Activated CD8-positive, alpha-beta T cell treated with anti-CD3 and anti-CD28 coated beads for 36 hours (primary cell): ENCODE data around the gene MED26. TPM values are rescaled to one million over a fixed set of nuclear protein-coding genes. Genes with fewer than 3 reads are reported as not detected.

ENCODE experiments used
- ATAC-seq: fragments of 200-7000 bp; cut with Tn5 transposase; one replicate; pipeline ENCODE4 v1.10.0; 2021; ENCODE audit warnings: mild to moderate bottlenecking, moderate library complexity
- CTCF ChIA-PET: fragments of 350-600 bp; sonication (Branson Sonifier 250); formaldehyde crosslinking; loops from one replicate; lab custom pipeline; 2021; ENCODE audit warnings: antibody characterized with exemption; lab: Charles Lee
- POLR2A ChIA-PET: fragments of 350-600 bp; sonication (Branson Sonifier 250); formaldehyde crosslinking; loops from one replicate; lab custom pipeline; 2021; ENCODE audit warnings: antibody characterized with exemption; lab: Charles Lee
- DNase-seq: peaks from one replicate; pipeline ENCODE4 v3.0.0-alpha.2; 2020
- H3K27ac Mint-ChIP-seq: one replicate; pipeline ENCODE4 v1.8.0; 2021; ENCODE audit warnings: mild to moderate bottlenecking, mixed read lengths
- H3K27me3 Mint-ChIP-seq: one replicate; pipeline ENCODE4 v1.8.0; 2021; ENCODE audit warnings: mixed read lengths
- H3K36me3 Mint-ChIP-seq: one replicate; pipeline ENCODE4 v1.8.0; 2021; ENCODE audit warnings: low read depth, mixed read lengths
- H3K4me1 Mint-ChIP-seq: one replicate; pipeline ENCODE4 v1.8.0; 2021; ENCODE audit warnings: low read depth, mixed read lengths
- H3K4me3 Mint-ChIP-seq: one replicate; pipeline ENCODE4 v1.8.0; 2021; ENCODE audit warnings: mild to moderate bottlenecking, moderate library complexity, mixed read lengths
- H3K9me3 Mint-ChIP-seq: one replicate; pipeline ENCODE4 v1.8.0; 2021; ENCODE audit warnings: mixed read lengths
- intact Hi-C: fragments of 100-400 bp; cut with micrococcal nuclease; formaldehyde crosslinking; loops from one replicate; pipeline ENCODE4 v1.10.0; 2022
- total RNA-seq, 2 experiments: library from RNA; stranded (reverse); gene quantifications; one replicate each; pipeline ENCODE4 v1.2.3, GENCODE V29; 2021
- TF ChIP-seq, protein P1 (sequence below): fragments of 200-600 bp; IDR thresholded peaks from one replicate; pipeline ENCODE4 v1.8.0; 2022; ENCODE audit warnings: antibody characterized with exemption, mild to moderate bottlenecking

The MED26 gene
- total RNA-seq, 2 experiments from 2014 or later: 14.2 to 19.3 TPM

DNA sequence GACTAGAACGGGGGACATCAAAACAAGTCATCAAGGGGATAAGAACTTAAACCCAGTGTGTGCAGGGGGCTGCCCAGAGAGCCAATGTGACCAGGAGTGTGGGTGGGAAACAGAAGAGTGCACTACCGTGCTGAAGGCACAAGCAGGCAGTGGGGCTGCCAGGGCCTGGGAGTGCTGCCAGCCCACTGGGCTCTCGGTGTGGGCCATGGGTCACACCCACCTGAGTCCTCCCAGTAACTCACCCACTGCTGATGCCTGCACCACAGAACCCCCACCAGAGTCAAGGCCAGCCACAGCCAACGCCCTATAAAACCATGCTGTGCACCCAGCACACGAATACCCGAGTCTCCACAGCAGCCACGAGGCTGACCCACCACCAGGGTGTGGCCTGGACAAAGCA is 8.5 kb downstream of the MED26 start:
- Mint-ChIP-seq H3K27ac (no peak overlapping the region), H3K27me3 (no peaks in the 10 kb centered on the region), H3K4me1 (peaks cover 72% of the 10 kb centered on the region), H3K36me3 (peaks cover 8% of the 10 kb centered on the region), H3K9me3 (no peaks in the 10 kb centered on the region), H3K4me3 (no peak overlapping the region)
- POLR2A ChIA-PET: interaction anchor here (1.5 to 5.2 kb wide), 2 partner anchors 7 to 34 kb away, joined by 5 to 40 read pairs; partner anchors contain the start of gene MED26
- no peak for DNase-seq
- ATAC-seq: no peak
- intact Hi-C loops: no loop called here
- CTCF ChIA-PET: no interaction called here
- TF ChIP-seq, protein P1, sequence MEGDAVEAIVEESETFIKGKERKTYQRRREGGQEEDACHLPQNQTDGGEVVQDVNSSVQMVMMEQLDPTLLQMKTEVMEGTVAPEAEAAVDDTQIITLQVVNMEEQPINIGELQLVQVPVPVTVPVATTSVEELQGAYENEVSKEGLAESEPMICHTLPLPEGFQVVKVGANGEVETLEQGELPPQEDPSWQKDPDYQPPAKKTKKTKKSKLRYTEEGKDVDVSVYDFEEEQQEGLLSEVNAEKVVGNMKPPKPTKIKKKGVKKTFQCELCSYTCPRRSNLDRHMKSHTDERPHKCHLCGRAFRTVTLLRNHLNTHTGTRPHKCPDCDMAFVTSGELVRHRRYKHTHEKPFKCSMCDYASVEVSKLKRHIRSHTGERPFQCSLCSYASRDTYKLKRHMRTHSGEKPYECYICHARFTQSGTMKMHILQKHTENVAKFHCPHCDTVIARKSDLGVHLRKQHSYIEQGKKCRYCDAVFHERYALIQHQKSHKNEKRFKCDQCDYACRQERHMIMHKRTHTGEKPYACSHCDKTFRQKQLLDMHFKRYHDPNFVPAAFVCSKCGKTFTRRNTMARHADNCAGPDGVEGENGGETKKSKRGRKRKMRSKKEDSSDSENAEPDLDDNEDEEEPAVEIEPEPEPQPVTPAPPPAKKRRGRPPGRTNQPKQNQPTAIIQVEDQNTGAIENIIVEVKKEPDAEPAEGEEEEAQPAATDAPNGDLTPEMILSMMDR: no peak

DNA sequence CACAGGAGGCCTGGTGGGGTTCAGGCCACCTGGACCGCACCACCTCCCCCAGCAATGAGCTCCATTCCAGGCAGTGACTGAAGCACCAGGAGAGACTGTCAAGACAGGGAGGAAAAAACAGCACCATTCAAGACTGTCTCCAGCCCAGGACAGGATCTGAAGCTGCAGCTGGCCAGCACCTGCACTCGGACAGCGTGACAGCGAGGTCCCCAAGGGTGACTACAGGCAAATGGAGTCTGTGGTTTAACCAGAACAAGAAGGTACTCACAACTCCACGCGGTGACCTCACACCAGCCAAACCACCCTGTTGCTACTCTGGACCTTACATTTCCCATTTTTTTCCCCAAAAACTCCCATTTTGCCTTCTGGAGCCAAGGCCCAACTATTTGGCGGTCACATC is 9.8 kb downstream of the MED26 start:
- Mint-ChIP-seq H3K4me3 (no peak overlapping the region), H3K27ac (no peak overlapping the region), H3K27me3 (no peaks in the 10 kb centered on the region), H3K9me3 (no peaks in the 10 kb centered on the region), H3K4me1 (peaks cover 66% of the 10 kb centered on the region), H3K36me3 (peaks cover 1% of the 10 kb centered on the region)
- ChIA-PET CTCF (interaction anchor here (1.4 kb wide), 1 partner anchor 9 kb away, joined by 3 read pairs; no protein-coding TSS in a partner anchor), POLR2A (interaction anchor here (0.7 to 5.2 kb wide), 5 partner anchors 8 to 52 kb away, joined by 3 to 40 read pairs (median 4); partner anchors contain the start of gene MED26)
- intact Hi-C loops: no loop called here
- no peak for ATAC-seq
- TF ChIP-seq, protein P1: no peak
- DNase-seq: no peak

DNA sequence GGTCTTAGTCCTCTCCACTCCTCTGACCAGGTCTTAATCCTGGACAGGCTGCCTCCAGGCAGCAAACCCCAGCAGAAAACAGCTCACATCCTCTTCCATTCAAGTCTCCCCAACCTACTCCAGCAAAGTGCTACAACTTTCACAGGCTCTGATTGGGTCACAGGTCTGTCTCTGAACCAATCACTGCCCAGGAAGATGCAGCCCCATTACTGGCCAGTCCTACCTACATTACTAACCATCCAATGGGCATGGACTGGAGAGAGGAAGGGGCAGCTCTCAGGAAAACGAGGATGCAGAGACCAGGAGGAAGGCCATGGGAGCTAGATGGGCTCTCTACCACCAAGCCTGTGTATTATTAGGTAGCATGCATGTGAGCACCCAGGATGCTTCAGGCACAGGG is 12.2 kb downstream of the MED26 start:
- peaks cover under 1% of the 10 kb centered on the region for H3K36me3 Mint-ChIP-seq
- ATAC-seq (peak; percentile 24), DNase-seq (no peak)
- TF ChIP-seq, protein P1: no peak
- no peak overlapping the region for H3K27ac Mint-ChIP-seq
- intact Hi-C loops: no loop called here
- no peak overlapping the region for H3K4me3 Mint-ChIP-seq
- peaks cover 63% of the 10 kb centered on the region for H3K4me1 Mint-ChIP-seq
- H3K9me3 Mint-ChIP-seq: no peaks in the 10 kb centered on the region
- no peaks in the 10 kb centered on the region for H3K27me3 Mint-ChIP-seq
- CTCF ChIA-PET: interaction anchor here (1.2 kb wide), 1 partner anchor 11 kb away, joined by 3 read pairs; no protein-coding TSS in a partner anchor
- POLR2A ChIA-PET: interaction anchor here (0.6 to 5.2 kb wide), 6 partner anchors 11 to 494 kb away, joined by 3 to 40 read pairs (median 3); partner anchors contain the start of genes MED26, SMIM7 and TMEM38A

DNA sequence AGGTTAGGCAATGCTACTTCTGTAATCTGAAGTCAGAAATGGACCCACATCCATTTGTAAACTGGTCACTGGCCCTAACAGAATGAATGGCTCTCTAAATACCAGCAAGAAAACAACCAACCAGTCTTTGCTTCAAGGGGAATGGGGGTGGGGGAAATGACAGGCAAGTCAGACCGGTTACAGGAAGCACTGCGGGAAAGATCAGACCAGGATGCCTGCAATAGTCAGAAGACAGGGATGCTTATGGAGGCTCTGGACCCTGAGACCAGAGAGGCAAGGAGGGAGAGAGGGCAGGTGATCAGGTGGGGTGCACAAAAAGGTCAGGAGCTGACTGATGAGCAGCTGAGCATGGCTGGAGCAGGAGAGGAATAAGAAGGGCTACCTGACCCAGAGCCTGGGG is 13.1 kb downstream of the MED26 start:
- intact Hi-C loops: no loop called here
- Mint-ChIP-seq H3K4me3 (no peak overlapping the region), H3K27ac (peak overlapping the region; percentile 51), H3K36me3 (no peaks in the 10 kb centered on the region), H3K27me3 (no peaks in the 10 kb centered on the region), H3K4me1 (peaks cover 60% of the 10 kb centered on the region), H3K9me3 (no peaks in the 10 kb centered on the region)
- DNase-seq: no peak
- POLR2A ChIA-PET: interaction anchor here (0.8 to 5.2 kb wide), 3 partner anchors 12 to 45 kb away, joined by 3 to 40 read pairs (median 3); partner anchors contain the start of genes MED26, SMIM7 and TMEM38A
- ATAC-seq: peak; percentile 24
- TF ChIP-seq, protein P1: no peak
- CTCF ChIA-PET: no interaction called here

DNA sequence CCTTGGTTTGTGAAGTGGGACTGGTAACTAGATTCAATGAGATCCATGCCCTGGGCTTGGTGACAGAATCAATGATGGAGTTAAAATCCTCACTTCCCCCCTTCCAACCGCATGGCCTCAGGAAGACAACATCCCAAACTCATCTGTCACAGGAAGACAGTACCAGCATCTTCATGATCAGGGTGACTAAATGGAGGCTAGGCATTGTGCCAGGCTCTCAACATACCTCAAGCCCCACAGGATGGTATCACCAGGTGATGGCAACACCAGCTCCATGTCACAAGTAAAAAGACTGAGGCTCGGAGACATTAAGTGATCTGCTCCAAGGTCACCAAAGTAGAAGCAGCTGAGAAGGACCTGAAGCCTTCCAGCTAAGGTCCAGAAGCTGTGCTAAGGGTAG is 14.2 kb downstream of the MED26 start:
- Mint-ChIP-seq H3K27ac (no peak overlapping the region), H3K4me1 (peaks cover 52% of the 10 kb centered on the region), H3K27me3 (no peaks in the 10 kb centered on the region), H3K36me3 (no peaks in the 10 kb centered on the region), H3K9me3 (no peaks in the 10 kb centered on the region), H3K4me3 (no peak overlapping the region)
- ChIA-PET POLR2A (no interaction called here), CTCF (no interaction called here)
- TF ChIP-seq, protein P1: no peak
- DNase-seq: no peak
- no peak for ATAC-seq
- intact Hi-C loops: no loop called here
